Activated CD4-positive, alpha-beta T cell treated with anti-CD3 and anti-CD28 coated beads, Interleukin-10, Interleukin-2, amounts not matched to agents 100 ng/mL and 50 ng/mL, durations not matched to agents 16 hours and 8 hours (primary cell): ENCODE results near the gene LRRC46.

ENCODE experiments used
- DNase-seq: peaks from one replicate; pipeline ENCODE4 v3.0.0-alpha.2; 2020

LRRC46 gene

DNA sequence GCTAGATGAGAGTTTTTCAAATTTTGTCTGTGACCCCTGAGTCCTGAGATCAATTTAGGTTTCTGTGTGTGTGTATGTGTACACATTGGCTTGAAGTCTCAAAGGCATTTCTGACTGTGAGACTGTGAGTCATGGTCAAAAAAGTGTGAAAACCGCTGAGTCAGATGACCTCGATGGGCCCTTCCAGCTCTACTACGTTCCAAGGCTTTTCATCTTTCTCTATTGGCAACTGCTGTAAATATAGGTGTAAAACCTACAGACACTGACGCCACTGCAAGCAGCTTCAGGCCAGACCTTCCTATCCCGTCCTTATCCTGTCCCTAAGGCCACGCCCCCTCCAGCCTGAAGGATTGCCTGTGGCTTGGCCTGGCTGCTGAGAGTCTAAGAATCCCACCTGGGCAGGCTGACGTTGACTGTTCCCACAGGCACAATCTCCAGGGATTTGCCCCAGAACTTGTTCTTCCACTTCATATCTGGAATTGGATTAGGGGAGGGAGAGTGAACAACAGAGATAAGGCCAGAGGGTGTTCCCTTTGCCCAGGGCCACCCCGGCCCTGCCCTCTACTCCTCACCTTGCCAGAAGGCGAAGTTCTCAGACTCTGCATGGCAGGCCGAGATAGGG lies 21.2 kb upstream of the LRRC46 start:
- DNase-seq, result peak; percentile 76

DNA sequence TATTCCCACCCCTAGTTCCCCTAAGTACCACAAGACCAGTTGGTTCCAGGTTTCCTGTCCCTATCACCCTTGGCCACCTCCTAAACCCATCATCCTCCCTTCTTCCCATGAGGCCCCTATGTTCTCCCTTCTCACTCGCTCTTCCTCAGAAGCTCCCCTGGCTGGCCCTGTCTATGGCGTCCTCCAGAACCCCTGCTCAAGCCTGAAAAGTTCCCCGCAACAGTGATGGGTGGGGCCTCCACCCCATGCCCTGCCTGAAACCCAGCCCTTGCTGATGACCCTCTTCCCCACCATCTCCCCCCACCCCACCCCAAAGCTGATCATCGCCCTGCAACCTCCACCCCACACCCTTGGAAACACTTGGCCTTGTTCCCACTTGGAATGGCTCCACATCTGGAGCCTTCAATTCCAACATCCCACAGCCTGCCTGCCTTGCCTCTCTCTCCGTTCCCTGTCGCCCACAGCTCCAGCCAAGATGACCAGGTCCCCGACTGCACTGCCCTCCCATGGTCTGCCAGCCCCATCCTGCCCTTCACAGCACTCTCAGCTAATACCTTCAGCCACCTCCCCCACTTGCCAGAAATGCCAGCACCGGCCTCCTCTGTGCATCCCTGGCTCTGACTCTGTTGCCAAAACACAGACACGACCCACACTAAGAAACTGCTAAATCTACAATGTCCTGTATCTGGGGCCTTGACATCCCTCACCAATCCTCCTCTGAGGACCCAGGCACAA lies 20.4 kb upstream of the LRRC46 start:
- DNase-seq, result no peak

DNA sequence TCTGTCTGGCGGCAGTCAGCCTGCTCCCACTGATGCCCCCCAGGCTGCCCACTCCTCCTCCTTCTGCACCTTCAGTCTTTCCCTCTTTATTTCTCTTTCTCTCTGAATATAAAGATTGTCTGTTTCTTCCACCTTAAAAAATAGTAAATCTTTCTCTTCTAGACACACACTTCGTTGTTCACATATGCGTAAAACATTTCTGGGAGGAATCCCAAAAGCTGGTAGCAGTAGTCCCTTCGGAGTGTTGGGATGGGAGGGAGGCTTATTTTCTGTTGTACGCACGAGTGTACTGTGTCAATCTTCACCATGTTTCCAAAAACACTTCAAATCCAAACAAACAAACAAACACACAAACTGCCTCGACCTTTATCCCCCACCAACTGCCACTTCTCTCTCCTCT lies 19.8 kb upstream of the LRRC46 start:
- no peak for DNase-seq

DNA sequence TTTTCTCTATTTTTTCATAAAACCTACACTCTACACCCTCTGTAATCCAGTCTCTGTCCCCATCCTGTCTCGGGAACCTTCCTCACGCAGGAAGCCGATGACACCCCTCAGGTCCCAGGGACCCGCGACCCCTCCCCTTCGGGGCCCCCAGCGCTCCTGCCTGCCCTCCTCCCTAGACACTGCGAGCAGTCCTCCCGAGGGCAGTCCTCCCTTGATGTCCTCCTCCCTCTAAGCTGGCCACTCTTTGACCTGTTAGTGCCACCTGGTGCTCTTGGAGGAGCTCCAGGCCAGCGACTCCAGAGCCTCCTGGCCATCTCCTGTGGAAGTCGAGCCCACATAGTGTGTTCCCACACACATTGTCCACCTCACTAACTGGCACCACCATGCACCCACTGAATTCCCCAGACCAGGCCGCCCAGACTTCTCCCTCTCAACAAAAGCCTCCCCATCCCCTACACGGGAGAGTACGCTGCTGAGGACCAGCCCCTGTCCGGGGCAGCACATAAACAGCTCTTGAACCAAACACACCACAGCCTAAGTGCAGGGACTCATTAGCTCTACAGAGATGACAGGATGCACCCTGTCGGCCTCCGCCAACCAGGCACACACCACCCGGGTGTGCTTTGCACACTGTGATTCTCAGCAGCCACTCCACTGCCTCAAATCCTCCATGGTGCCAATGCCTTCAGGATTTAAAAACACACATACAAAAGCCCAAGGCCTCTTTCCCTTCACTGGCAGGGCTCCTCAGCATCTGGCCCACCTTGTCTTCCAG lies 19.1 kb upstream of the LRRC46 start:
- no peak for DNase-seq

DNA sequence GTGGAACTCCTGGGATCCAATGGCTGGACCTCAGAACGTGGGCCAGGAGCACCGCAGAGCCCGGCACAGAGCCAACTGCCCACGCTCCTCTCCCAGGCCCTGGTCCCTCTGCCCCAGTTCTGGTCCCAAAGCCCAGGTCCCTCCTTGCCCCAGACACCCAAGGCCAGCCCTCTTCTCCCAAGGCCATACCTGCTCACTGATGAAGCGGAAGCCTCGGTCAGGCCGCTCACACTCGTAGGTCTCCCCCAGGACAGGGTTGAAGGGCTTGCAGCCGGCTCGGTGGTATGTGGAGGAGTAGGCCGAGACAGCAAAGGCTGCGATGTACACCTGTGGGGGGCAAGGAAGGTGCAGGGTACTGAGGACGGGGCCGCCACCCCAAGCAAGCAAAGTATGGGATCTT lies 18.4 kb upstream of the LRRC46 start:
- DNase-seq, result no peak

DNA sequence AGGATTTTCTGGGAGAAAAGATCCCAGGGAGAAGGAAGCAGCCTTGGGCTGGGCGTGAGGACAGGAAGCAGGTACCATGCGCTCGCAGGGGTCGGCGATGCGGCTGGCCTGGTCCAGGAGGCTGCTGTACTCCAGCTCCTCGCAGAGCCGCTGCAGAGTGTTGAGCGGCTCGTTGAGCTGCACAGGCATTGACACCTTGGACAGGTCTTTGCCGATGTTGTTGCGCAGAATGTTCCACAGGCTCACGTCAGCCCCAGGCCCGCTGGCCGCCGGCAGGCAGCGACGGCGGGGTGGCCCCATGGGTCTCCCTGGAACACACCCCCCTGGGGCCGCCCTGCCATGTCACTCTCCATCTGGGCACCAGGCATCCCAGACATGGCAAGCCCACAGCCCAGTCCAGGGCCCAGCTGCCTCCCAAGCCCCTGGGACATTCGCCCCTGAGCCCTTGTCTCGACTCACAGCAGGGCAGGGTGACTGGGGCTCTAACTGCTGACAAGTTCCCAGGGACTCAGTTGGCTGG lies 17.9 kb upstream of the LRRC46 start:
- DNase-seq, result no peak

DNA sequence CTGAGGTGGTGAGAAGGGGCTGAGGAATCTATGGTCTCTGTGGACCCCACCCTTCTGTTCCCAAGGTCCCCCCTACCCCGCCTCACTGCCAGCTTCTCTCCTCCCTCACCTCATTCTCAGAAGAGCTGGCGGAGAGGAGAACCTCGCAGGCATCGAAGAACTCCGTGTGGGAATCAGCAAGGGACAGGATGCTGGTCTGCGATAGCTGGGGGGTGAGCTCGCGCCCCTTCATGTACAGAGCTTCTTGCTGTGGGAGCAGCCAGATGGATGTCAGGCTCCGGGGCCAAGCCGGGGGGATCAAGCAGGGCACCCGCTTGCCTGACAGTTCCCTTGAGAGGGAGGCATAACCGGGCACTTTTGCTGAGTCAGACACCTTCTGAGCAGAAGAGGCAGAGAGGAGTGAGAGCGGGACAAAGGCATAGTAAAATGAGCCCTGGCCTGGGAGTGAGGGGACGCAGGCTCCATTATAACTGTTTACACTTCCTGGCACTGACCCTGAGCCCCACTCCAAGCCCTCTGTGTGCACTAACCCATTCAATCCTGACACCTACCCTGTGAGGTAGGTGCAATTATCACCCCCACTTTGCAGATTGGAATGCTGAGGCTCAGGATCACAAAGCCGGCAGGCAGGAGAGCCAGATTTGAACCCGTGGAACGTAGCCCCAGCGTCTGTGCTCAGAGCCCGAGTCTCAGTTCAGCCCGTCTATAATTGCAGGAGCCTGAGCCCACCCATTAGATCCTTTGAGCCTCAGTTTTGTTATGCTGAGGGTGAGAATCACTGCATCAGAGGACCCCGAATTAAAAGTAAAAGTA lies 16.2 kb upstream of the LRRC46 start:
- no peak for DNase-seq

DNA sequence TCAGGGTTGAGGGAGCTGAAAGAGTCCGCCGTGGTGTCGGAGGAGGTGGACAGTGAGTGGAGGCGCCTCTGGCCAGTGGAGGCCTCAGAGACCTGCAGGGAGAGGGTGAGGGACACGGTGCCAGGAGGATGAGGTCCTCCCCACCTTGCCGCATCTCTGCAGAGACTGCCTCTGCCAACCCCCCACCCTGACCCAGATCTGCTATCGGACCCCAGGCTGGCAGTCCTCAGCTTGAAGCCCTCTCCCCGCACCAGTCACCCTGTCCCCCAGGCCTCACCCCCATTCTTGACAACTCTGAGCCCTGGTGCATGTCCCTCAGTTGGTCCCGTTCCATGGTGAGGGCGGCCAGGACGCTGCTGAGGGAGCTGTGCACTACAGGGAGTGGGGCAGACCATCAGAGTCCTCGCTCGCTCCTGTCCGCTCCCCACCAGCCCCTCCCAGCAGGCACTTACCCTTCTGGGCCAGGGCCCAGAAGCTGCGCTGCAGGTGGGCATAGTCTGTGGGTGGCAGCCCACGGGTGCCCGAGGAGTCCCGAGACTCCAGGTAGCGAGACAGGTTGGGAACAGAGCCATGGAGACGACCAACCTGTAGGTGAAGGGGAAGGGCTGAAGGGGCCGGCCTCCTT lies 15.2 kb upstream of the LRRC46 start:
- DNase-seq, result no peak

DNA sequence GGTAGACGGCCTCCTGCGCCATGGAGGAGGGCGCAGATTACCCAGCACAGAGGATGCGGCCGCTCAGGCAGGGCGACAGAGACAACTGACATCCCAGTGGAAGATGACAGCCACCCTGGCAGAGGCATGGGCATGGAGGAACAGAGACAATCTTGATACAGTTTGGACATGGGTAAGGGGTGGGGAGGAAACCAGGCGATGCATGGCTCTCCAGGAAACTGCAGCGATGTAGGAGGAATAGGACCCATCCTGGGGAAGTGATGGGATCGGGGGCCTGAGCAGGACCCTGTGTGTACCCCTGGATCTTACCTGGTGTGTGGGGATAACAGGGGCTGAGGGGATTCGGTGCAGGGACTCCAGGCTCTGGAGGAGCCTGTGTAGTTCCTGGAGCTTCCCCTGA lies 14.5 kb upstream of the LRRC46 start:
- no peak for DNase-seq

DNA sequence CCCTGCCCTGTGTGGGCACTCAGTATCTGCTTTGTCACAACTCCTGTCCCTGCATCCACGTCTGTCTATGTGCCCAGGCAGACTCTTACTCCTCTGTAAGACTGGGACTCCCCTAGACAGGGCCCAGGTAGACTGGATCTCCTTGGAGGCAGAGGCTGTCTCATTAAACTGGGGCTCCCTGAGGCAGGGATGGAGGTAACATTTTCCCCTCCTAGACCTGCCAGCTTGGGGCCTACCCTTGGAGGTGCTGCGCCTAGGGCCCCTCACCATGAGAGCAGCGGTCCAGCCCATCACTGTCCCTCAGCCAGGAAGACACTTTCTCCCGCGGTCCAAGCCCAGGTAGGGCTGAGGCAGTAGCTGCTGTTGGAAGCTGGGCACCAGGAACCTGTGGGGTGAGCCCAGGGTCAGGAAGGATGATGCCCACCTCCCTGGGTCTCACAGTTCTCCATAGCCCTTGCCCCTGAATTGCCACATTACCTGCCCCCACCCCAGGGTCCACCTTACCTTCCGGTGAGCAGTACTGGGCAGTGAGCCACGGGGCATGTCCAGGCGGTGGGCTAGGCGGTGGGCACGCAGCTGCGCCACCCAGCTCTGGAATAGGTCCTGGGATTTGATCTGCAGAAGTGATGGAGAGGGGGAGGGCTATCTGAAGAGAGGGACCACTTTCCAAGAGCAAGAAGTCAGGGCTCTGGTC lies 13.3 kb upstream of the LRRC46 start:
- DNase-seq, result no peak

DNA sequence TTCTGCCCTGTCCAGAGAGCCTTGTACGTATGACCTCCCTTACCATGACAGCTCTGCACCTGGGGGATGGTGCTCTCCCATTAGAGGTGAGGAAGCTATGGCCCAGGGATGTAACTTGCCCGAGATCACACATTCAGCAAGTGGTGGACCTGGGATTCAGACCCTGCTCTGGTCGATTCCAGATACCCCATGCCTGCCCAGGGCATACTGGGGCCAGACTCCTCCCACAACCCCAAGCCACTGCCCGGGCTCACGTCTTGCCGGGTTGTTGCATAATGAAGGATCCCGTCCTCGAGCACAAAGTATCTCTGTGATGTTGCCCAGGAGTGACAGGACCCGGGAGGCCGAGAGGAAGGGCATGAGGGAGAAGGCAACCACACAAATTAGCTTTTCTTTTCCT lies 12.0 kb upstream of the LRRC46 start:
- DNase-seq, result no peak

DNA sequence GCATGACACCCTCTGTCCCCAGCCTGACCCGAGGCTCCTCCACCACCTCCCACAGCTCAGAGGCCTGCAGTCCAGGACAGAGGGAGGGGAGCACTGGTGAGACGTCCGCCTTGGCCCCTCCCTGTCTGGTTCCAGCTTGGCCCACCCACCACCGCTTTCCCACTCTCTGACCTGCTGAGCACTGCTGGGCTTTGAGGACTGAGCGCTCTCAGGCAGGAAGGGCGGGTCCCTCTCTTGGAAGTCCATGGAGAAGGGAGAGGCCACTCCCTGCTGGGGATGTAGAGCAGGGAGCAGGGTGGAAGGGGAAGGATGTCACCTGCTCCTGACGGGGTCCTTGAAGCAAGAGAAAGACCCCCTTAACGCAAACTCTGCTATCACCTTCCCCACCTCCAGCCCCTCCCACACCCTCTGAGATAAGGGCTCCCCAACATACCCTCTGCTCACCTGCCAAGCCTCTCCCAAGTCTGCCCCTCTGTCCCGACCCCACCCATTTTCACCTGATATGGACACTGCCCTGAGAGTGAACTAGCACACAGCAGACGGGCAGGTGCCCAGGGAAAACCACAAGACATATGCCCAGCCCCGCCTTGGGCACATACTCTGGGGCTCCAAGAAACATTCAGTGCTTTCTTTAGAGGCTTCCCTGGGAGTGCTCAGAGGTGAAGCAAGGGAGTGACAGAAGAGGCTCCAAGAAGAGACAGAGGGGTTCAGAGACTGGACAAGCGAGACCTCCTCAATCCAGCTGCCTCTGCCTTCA lies 11.3 kb upstream of the LRRC46 start:
- no peak for DNase-seq

DNA sequence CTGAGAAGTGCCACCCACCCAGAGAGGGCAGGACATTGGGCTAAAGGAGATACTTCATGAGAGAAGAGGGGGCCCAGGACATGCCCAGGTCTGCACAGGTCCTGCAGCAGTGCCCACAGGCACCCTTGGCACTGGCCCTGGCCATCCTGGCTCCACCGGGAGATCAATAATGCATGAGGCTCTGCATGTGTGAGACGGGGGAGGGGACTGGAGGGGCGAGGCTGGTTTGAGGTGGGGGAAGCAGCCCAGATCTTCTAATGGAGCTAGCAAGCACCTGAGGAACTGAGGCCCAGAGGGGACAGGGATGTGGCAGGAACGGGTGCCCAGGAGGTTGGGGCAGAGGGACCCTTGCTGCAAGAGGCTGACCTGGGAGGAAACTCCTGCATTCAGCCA lies 10.4 kb upstream of the LRRC46 start:
- no peak for DNase-seq

DNA sequence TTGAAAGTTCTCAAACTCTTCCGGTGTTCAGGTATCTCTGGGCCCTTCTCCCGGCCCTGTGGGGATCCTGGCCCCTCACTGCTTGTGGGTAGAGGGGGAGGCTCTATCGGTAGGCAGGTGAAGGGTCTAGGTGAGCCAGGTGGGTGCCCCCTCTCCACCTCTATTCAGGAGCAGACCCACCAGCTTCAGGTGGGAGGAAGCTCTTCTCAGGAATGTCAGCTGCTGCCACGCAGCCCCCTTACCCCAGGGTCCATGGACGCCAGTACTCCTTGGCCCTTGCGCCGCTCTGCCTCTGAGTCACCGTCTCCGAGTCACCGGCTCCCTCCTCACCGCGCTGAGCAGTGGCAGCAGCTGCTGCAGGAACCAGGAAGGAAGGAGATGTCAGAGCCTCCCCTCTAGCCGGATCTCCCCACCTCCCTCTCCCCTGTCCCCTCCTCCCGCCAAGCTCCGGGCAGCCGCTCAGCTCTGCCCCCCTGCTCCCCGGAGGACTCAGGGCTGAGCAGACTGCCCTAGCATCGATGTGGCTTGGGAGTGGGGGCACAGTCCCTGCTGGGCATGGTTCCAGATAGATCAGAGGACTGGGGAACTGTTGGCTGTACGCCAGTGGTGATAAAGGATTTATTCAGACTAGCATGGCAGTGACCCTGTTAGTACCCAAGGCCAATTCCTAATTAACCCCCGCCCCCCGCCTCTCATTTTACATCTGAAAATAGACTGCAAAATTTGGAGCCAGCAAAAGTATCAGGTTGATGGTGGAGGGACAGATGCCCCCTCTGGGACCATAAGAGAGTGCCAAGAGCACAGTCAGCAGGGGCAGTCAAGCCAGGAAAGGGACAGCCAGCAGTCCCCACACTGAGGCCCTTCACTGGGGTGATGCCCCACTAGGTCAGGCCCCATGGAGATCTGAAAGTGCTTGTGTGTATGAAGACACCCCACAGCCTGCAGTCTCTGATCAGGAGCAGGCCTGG lies 9.8 kb upstream of the LRRC46 start, which contains the start of gene OSBPL7:
TSS of gene OSBPL7 (minus strand) at position 371 of the 968 bp plus-strand sequence. CDS start 1,516 bp downstream, outside the sequence.
- peak; percentile 85 for DNase-seq

DNA sequence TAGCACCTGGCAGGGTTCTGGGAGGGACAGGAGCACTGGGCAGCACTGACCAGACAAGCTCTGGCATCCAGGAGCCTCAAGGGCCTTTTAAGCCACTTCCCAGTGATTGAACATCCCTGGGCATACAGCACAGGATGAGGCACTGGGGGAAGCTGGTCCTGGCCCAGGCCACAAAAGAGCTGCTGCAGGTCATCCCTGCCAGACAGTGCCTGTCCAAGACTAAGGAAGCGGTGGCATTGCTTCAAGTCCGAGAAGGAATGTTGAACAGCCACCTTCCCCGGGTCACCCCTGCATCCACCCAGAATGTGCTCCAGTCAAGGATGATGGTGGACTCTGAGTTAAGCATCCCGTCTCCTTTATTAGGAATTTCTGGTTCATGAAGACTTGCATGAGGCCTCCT lies 8.7 kb upstream of the LRRC46 start:
- no peak for DNase-seq

DNA sequence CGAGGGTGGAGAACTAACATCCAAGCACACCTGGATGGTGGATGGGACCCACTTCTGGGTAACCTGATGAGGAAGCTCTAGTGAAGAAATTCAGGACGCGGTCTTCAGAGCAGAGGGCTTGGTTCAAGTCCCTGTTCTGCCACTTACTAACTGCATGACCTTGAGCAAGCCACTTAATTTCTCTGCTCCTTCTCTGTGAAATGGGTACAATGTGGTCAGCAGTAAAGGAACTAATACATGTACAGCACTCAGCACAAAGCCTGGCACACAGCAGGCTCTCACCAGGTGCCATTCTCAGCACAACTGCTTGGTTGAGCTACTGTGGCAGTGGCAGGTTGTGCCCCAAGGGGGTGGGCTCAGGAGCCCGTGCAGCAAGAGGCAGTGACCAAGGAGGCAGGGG lies 8.0 kb upstream of the LRRC46 start:
- DNase-seq, result no peak

DNA sequence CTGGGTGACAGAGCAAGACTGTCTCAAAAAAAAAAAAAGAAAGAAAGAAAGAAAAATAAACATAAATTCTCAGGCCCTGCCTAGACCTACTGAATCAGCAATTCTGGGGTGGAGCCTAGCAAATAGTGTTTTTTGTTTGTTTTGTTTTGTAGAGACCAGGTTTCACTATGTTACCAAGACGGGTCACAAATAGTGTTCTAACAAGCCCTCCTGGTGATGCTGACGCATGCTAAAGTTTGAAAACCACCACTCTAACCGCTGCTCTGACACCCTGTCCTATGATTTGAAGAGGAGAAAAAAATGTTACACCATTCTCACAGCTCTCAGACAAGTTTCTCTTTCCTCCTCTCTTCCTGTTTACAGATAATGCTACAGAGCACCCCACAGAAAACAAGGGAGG lies 1.6 kb upstream of the LRRC46 start:
- DNase-seq, result peak; percentile 79

DNA sequence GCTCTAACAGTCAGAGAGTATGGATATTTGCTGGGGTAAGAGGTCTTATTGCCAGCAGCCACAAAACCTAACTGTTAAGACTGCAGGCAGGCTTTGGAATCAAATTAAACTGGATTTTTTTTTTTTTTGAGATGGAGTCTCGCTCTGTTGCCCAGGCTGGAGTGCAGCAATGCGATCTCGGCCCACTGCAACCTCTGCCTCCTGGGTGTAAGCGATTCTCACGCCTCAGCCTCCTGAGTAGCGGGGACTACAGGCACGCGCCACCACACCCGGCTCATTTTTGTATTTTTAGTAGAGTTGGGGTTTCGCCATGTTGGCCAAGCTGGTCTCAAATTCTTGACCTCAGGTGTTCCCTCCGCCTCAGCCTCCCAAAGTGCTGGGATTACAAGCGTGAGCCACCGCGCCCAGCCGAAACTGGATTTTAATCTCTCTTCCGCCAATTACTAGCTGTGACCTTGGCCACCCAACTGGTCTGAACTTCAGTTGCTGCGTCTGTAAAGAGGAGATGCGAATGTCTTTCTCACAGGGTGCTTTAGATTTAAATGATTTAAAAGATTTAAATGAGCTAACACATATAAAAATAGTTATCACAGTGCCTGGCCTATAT lies 971 bp upstream of the LRRC46 start:
- no peak for DNase-seq

DNA sequence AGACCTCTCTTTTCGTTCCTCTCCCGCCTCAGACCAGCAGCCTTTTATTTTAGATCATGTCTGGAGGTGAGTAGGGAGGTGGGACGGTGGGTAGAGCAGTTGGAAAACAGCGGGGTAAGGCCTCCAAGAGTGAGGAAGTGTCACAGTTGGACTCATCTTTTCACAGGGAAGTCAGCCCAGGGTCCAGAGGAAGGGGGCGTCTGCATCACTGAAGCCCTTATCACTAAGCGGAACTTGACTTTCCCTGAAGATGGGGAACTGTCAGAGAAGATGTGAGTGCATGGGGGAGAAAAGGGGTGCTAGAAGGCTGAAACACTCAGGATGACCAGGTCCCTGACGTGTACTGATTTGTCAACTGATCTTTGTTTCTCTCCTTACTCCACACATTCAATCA lies 461 bp downstream of the LRRC46 start:
- no peak for DNase-seq
